ENCODE data around the gene PLXNA1.

The PLXNA1 gene

GRCh38 chr3:126967386-126967785, 15.5 kb upstream of the PLXNA1 start:
- no peak for DNase-seq

DNA sequence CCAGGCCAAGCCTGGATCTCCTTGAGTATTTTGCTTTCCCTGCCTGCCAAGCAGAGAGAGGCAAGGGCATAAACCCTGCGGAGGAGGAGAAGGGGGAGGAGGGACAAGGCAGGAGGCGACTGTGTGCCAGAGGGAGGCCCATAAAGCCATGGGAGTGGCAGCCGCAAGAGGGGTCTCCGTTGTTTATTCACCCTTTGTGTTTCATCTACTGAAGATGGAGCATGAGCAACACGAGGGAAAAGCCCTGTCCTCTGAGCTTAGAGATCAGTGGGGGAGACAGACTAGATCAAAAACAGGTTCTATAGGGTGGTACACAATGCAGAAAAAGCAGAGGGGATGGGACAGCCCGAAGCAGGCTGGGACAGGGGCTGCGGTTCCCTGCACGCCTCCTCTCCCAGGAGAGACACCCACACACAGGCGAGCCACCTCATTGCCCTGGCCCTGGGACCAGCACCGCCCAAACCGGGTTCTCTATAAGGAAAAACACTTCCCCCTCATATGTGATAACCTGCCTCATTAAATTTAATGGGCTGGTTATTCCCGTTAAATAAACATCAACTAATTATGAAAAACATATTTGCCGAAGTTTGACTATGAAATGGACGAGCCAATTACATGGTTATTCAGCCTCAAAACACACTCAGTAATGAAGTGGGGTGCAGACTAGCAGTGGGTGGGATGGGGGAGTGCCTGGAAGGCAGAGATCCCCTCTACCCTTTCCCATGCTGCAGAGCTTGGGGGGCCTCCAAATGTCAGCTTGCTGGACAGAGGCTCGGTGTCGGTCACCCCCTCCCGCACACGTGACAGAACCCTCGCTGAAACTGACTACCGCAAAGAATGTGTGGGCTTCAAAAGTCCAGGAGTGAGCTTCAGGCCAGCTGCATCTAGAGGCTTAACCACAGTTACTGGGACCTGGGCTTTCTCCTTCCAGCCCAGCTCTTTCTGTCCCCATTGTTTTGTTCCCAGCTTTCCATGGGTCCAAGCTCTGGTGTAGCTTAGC, 14.2 kb upstream of the PLXNA1 start:
- no peak for DNase-seq

GRCh38 chr3:126969586-126969985, 13.3 kb upstream of the PLXNA1 start:
- DNase-seq = no peak

- no peak for DNase-seq
These were observed 12.8 kb upstream of the PLXNA1 start for GRCh38 chr3:126970101-126970500.

- no peak for DNase-seq
These were observed 12.0 kb upstream of the PLXNA1 start for GRCh38 chr3:126970921-126971320.

GRCh38 chr3:126971891-126972351, 11.0 kb upstream of the PLXNA1 start:
- peak in 29 of 51 donors; percentile 9 to 67 (median 39) for DNase-seq

DNA sequence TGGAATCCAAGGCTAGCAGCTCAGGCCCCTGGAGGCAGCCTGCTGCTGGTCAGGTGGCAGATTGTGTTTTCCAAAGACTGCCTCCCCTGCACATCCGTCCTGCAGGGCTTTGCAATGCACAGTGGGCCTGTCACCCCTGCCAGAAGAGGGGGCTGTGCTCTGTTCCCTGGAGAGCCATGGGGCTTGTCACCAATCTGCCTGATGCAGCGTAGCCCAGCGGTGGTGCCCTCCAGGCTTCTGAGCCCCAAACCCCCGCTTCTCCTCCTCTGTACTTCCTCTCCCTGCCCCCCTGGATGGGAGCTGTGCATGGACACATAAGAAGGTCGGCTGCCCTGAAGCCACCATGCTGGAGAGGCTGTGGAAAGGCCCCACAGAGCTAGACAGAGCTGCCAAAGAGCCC, 10.0 kb upstream of the PLXNA1 start:
- no peak for DNase-seq

GRCh38 chr3:126973814-126974213, 9.1 kb upstream of the PLXNA1 start:
- no peak for DNase-seq

- DNase-seq = no peak
These were observed 8.2 kb upstream of the PLXNA1 start for GRCh38 chr3:126974756-126975155.

- DNase-seq = no peak
These were observed 6.0 kb upstream of the PLXNA1 start for GRCh38 chr3:126976906-126977305.

DNA sequence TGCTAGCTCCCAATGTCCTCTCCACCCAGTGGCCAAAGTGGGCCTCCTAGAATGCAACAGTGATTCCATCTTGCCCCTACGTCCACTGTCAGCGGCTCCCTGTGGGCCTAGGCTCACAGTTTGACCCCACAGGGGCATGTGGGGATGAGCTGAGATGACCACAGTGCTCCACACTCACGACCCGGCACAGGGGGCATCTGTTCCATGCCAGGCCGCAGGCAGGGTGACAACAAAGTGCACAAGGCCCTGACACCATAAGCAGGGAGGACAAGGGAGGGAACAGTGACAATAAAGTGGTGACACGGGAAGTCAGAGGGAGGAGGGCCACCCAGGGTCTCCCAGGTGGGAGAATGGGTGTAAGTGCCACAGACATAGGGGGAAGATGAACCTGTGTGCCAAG, 5.1 kb upstream of the PLXNA1 start:
- DNase-seq = no peak

DNA sequence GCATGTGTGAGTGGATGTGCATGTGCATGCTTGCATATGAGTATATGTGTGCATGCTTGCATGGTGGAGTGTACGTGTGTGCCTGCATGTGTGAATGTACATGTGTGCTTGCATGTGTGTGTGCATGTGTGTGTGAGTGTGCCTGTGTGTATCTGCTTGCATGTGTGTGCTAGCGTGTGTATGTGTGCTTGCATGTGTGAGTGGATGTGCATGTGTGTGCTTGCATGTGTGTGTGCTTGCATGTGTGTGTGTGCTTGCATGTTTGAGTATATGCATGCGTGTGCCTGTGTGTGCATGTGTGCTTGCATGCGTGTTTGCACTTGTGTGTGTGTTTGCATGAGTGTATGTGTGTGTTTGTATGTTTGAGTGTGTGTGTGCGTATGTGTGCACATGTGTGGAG, 4.6 kb upstream of the PLXNA1 start:
- DNase-seq = no peak

DNA sequence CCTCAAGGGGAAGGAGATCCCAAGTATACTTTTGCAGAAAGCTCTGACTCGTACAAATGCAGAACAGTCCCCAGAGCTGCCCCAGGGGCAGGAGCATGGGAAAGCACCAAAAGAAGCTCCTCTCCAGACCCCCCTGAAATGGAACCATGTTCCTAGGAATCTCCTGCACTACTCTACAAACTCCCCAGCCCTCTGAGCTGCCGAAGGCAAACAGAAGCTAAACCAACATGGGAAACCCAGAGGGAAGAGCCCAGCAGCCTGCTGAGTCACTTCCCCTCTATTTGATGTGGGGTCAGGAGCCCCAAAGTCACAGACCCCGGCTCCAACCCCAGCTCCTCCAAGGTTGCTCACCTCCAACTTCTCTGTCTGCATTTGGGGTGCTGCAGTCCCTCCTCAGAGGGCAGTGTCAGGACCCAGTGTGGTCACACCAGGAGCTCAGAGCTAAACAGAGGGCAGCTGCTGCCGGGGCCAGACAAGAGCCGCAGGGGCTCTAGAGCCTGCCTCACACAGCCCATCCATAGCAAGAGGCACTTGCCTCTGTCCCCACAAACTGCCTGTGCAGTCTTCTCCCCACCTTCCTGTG, 3.8 kb upstream of the PLXNA1 start:
- DNase-seq = no peak

DNA sequence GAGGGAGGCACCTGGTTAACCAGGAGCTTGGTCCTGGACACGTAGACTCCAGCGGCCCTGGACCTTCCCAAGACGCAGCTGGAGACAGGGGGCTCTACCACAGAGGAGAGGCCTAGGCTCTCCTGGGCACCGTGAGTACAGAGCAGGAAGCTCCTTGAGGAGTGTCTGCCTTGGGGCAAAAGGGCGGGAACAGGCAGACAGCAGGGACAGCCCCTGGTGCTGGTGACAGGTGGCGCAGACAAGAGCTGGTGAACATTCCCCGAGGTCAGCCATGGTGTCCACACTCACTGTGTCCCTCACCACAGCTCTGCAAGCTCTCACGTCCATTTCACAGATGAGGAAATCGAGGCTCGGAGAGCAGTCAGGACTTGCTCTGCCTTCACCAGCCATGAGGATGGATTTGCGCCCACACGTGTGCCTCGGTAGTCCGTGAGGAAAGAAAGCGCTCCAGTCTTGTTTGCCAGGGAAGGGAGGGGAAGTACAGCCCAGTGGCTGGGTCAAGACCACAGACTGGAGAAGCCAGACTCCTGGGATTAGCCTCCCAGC, 2.6 kb upstream of the PLXNA1 start:
- no peak for DNase-seq

GRCh38 chr3:126982126-126982470, 817 bp upstream of the PLXNA1 start:
- peak in 4 of 51 donors; percentile 18 to 72 (median 43) for DNase-seq

GRCh38 chr3:126983276-126983652, 349 bp downstream of the PLXNA1 start:
- peak in 2 of 51 donors; percentile 27 to 51 for DNase-seq

GRCh38 chr3:126983653-126984390, 907 bp downstream of the PLXNA1 start:
- DNase-seq = peak in 3 of 51 donors; percentile 20 to 30 (median 27)

DNA sequence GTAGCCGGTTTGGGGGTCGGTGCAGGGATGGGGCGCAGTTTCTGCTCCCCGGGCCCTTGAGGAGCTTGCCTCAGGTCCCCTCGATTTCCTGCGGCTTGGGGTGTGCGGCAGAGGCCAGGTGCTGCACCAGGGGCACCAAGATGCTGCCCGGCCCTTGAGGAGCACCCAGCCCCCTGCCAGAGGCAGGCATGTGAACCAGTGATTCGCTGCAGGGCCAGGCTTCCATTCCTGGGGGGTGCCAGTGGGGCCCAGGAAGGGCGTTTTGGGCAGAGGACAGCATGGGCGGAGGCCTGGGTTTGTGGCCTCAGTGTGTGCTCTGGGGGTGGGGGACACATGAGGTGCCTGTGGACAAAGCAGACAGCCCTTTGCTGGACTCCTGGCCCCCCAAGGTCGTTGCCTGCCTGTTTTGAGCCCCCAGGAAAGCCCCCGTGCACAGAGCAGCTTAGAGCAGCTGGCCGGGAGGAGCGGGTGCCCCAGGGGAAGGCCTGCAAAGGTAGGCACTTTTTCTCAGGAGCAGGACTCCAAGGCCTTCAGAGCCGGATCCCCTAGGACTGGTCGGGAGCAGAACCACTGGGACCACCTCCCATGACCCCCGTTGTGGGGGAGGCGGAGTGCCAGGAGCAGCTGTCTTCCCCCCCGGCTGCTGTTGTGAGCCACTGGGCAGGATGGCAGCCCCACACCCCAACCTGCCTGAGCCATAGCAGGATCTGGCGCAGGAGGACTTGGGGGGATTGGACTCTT, 1.6 kb downstream of the PLXNA1 start:
- DNase-seq = no peak

DNA sequence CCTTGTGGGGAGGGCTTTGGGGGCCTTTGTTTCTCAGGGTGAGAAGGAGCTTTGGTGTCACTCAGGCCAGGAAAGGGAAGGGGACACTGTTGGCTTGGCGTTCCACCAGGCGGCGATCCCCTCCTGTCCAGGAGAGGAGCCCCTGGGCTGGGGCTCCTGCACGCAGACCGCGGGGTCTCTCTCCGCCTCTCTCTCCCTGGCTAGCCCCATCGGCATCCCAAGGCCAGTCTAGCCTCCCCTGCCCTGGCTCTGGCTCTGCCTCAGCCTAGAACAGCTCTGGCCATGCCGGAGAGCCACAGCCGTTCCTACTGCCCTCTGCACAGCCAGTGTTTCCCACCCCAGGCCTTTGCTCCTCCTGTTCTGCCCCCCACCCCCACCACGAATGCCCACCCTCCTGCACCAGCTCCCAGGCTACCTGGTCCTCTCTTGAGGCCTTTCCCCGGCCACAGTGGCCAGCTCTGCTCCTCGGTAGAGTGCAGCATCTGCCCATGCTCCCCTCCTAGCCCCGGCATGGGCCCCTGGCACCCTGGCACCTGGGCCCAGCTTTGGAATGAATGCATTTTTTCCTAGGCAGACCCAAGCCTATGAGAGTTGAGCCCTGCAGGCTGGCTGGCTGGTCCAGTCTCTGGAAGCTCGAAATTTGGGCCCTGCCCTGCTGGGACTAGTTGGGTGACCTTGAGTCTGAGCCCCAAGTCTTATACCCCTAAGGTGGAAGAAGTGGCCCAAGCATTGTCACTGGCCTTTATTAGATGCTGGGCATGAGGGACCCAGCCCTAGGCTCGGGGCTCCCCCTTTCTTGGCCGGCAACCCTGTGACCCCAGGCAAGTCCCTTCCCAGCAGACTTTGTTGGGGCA, 2.4 kb downstream of the PLXNA1 start:
- DNase-seq = no peak

DNA sequence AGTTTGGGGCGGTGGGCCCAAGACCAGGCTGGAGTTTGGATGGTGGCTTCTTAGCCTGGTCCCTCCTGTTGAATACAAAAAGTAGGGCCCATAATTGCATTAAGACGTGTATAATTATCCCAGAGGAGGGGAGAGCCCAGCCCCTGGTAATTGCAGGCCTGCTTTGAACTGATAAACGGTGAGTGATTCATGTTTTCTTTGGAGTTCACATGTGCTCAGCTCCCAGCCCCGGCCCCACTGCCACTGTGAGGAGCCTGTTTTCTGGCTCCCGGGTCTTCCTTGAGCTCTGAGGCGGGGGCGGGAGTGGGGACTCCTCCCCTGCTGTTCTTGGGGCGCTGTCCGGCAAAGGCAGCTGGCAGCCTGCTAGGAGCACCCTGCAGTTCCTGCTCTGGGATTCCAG, 3.1 kb downstream of the PLXNA1 start:
- DNase-seq = no peak

All from hypothalamus (tissue), 51 donors.